ENCODE measurements around the gene NT5DC3.

GRCh38 chr12:103813949-103814348 is 27.1 kb downstream of the NT5DC3 start:
- TF ChIP-seq, protein P1, sequence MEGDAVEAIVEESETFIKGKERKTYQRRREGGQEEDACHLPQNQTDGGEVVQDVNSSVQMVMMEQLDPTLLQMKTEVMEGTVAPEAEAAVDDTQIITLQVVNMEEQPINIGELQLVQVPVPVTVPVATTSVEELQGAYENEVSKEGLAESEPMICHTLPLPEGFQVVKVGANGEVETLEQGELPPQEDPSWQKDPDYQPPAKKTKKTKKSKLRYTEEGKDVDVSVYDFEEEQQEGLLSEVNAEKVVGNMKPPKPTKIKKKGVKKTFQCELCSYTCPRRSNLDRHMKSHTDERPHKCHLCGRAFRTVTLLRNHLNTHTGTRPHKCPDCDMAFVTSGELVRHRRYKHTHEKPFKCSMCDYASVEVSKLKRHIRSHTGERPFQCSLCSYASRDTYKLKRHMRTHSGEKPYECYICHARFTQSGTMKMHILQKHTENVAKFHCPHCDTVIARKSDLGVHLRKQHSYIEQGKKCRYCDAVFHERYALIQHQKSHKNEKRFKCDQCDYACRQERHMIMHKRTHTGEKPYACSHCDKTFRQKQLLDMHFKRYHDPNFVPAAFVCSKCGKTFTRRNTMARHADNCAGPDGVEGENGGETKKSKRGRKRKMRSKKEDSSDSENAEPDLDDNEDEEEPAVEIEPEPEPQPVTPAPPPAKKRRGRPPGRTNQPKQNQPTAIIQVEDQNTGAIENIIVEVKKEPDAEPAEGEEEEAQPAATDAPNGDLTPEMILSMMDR (conservative IDR thresholded peaks at IDR 0.05; ENCODE audit: low read length), result no peak
- no peak for TF ChIP-seq EZH2phosphoT487 (IDR thresholded peaks at IDR 0.05; ENCODE audit: borderline replicate concordance, low read depth, low read length)

All from OCI-LY7 (cell line).